ENCODE results near the gene LMAN1L.

DNA sequence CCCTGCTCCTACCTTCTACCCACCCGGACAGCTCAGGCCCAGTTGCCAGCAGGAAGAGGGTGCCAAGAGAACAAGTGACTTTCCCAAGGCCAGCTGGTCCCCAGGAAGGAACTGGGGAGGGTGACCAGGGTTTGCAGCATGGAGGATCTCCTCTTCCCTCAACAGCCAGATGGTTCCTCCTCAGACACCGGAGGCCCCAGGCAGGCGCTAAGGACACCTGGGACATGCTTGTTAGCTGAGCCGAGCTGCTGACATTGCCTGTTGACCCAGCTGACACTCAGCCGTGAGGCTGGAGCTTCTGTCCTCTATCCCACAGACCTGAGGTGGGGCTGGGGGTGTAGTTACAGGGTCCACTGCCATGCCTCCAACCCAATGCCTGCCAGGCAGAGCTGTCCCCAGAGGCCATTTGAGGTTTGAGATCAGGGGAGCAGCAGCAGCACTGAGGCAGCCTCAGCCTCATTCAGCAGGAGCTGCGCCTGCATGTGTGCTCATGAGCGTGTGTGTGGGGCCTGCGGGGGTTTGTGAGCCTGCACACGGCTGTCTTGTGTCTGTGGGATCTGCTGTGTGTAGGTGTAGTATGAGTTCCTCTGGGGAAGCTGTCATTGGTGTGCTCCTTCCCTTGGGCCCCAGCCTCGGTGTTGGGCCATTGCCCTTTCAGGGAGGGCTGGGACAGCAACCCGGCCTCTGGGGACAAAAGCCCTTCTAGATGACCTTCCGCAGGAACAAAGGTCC lies 20.9 kb downstream of the LMAN1L start:
- TF ChIP-seq, protein P1, sequence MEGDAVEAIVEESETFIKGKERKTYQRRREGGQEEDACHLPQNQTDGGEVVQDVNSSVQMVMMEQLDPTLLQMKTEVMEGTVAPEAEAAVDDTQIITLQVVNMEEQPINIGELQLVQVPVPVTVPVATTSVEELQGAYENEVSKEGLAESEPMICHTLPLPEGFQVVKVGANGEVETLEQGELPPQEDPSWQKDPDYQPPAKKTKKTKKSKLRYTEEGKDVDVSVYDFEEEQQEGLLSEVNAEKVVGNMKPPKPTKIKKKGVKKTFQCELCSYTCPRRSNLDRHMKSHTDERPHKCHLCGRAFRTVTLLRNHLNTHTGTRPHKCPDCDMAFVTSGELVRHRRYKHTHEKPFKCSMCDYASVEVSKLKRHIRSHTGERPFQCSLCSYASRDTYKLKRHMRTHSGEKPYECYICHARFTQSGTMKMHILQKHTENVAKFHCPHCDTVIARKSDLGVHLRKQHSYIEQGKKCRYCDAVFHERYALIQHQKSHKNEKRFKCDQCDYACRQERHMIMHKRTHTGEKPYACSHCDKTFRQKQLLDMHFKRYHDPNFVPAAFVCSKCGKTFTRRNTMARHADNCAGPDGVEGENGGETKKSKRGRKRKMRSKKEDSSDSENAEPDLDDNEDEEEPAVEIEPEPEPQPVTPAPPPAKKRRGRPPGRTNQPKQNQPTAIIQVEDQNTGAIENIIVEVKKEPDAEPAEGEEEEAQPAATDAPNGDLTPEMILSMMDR (IDR thresholded peaks at IDR 0.05): no peak
- TF ChIP-seq POLR2A (IDR thresholded peaks at IDR 0.05; ENCODE audit: low read depth): no peak
- TF ChIP-seq EP300 (IDR thresholded peaks at IDR 0.05): no peak
